Measurements from ENCODE around the gene TMEM217. TPM values are rescaled to one million over a fixed set of nuclear protein-coding genes. Genes with fewer than 3 reads are reported as not detected.

The TMEM217 gene
- total and polyA plus RNA-seq, 2 experiments from 2014 or later = 0.87 to 2.1 TPM

DNA sequence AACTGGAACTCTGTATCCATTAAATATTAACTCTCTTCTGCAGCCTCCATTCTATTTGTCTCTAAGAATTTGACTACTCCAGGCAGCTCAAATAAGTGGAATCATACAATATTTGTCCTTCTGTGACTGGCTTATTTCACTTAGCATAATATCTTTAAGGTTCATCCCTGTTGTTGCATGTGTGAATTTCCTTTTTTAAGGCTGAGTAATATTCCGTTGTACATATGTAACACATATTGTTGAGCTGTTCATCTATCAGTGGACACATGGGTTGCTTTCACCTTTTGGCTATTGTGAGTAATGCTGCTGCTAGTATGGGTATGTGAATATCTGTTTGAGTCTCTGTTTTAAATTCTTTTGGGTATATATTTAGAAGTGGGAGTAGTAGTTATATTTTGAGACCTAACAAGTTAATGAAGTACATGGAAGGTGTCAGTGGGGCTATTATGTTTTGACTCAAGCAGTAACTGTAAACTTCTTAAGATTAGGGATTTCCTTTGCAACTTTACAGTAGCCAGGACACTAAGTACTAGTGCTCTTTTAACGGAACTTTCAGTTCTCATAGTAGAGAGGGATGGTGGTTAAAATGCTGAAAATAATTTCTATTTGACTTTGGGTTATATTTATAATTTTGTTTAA is 29.7 kb upstream of the TMEM217 start:
- Histone ChIP-seq H4K20me1 (ENCODE audit: insufficient read depth, poor library complexity, severe bottlenecking) (no peaks in the 10 kb centered on the region), H3K36me3 (replicated peaks; ENCODE audit: insufficient read depth, low read depth) (peaks cover 2% of the 10 kb centered on the region), H3K9me3 (ENCODE audit: low read depth) (no peaks in the 10 kb centered on the region), H3K27me3 (no peaks in the 10 kb centered on the region), H3K4me1 (ENCODE audit: insufficient read depth) (no peaks in the 10 kb centered on the region), H3K9me2 (replicated peaks; ENCODE audit: insufficient read depth) (no peaks in the 10 kb centered on the region), H3K4me3 (no peak overlapping the region), H3K27ac (no peak overlapping the region), H2AFZ (no peak overlapping the region), H3K79me2 (no peaks in the 10 kb centered on the region), H3K4me2 (no peak overlapping the region)
- TF ChIP-seq EZH2 (IDR thresholded peaks at IDR 0.05; ENCODE audit: borderline replicate concordance) (no peak), EZH2phosphoT487 (IDR thresholded peaks at IDR 0.05; ENCODE audit: low read depth, severe bottlenecking, unreplicated experiment) (no peak)
- TF ChIP-seq, protein P1, sequence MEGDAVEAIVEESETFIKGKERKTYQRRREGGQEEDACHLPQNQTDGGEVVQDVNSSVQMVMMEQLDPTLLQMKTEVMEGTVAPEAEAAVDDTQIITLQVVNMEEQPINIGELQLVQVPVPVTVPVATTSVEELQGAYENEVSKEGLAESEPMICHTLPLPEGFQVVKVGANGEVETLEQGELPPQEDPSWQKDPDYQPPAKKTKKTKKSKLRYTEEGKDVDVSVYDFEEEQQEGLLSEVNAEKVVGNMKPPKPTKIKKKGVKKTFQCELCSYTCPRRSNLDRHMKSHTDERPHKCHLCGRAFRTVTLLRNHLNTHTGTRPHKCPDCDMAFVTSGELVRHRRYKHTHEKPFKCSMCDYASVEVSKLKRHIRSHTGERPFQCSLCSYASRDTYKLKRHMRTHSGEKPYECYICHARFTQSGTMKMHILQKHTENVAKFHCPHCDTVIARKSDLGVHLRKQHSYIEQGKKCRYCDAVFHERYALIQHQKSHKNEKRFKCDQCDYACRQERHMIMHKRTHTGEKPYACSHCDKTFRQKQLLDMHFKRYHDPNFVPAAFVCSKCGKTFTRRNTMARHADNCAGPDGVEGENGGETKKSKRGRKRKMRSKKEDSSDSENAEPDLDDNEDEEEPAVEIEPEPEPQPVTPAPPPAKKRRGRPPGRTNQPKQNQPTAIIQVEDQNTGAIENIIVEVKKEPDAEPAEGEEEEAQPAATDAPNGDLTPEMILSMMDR (IDR thresholded peaks at IDR 0.05; ENCODE audit: poor library complexity) = no peak
- 94% methylated on average over 2 of the region's 2 CpGs for WGBS (ENCODE audit: low lambda C conversion rate, missing lambda C conversion rate)
- no peak for DNase-seq (ENCODE audit: low spot score)

DNA sequence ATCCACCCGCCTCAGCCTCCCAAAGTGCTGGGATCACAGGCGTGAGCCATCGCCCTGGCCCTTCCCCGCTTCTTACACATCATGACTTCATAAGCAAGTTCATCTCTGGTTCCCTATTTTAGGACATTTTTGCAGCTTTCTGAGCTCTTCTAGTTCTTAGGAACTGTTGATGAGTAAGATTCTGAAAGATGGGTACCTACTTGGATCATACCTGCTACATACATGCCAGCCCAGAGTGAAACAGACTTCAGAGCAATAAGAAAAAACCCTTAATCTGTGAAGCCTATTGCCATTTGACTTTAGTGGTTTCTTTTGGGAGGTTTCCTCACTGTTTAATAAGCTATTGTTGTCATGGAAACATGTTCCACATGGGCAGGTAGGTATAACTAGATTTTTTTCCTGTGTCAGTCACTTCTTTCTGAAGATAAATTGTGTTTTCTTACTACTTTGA is 27.9 kb upstream of the TMEM217 start:
- no peak overlapping the region for H3K4me3 ChIP-seq
- H3K27me3 ChIP-seq = no peaks in the 10 kb centered on the region
- TF ChIP-seq EZH2 (IDR thresholded peaks at IDR 0.05; ENCODE audit: borderline replicate concordance) (no peak), EZH2phosphoT487 (IDR thresholded peaks at IDR 0.05; ENCODE audit: low read depth, severe bottlenecking, unreplicated experiment) (no peak)
- TF ChIP-seq, protein P1 (IDR thresholded peaks at IDR 0.05; ENCODE audit: poor library complexity) = no peak
- no peaks in the 10 kb centered on the region for H3K4me1 ChIP-seq (ENCODE audit: insufficient read depth)
- no peak overlapping the region for H3K4me2 ChIP-seq
- no peaks in the 10 kb centered on the region for H3K9me3 ChIP-seq (ENCODE audit: low read depth)
- WGBS (ENCODE audit: low lambda C conversion rate, missing lambda C conversion rate) = 96% methylated on average over 4 of the region's 4 CpGs
- no peak overlapping the region for H3K27ac ChIP-seq
- H2AFZ ChIP-seq = no peak overlapping the region
- no peaks in the 10 kb centered on the region for H4K20me1 ChIP-seq (ENCODE audit: insufficient read depth, poor library complexity, severe bottlenecking)
- no peak for DNase-seq (ENCODE audit: low spot score)
- H3K79me2 ChIP-seq = no peaks in the 10 kb centered on the region
- H3K36me3 ChIP-seq (replicated peaks; ENCODE audit: insufficient read depth, low read depth) = peaks cover 2% of the 10 kb centered on the region
- H3K9me2 ChIP-seq (replicated peaks; ENCODE audit: insufficient read depth) = no peaks in the 10 kb centered on the region

GRCh38 chr6:37284781-37285180 is 26.8 kb upstream of the TMEM217 start:
- Histone ChIP-seq H3K4me1 (ENCODE audit: insufficient read depth) (no peaks in the 10 kb centered on the region), H3K4me3 (no peak overlapping the region), H3K9me3 (ENCODE audit: low read depth) (no peaks in the 10 kb centered on the region), H3K27me3 (no peaks in the 10 kb centered on the region), H3K79me2 (no peaks in the 10 kb centered on the region), H3K36me3 (replicated peaks; ENCODE audit: insufficient read depth, low read depth) (peaks cover 2% of the 10 kb centered on the region), H3K4me2 (no peak overlapping the region), H2AFZ (no peak overlapping the region), H4K20me1 (ENCODE audit: insufficient read depth, poor library complexity, severe bottlenecking) (no peaks in the 10 kb centered on the region), H3K27ac (no peak overlapping the region), H3K9me2 (replicated peaks; ENCODE audit: insufficient read depth) (no peaks in the 10 kb centered on the region)
- 97% methylated on average over 4 of the region's 4 CpGs for WGBS (ENCODE audit: low lambda C conversion rate, missing lambda C conversion rate)
- TF ChIP-seq EZH2 (IDR thresholded peaks at IDR 0.05; ENCODE audit: borderline replicate concordance) (no peak), EZH2phosphoT487 (IDR thresholded peaks at IDR 0.05; ENCODE audit: low read depth, severe bottlenecking, unreplicated experiment) (no peak)
- TF ChIP-seq, protein P1 (IDR thresholded peaks at IDR 0.05; ENCODE audit: poor library complexity) = no peak
- DNase-seq (ENCODE audit: low spot score) = no peak

Data from hepatocyte (in vitro differentiated cells).